Stimulated activated CD4-positive, alpha-beta T cell treated with anti-CD3 and anti-CD28 coated beads, Interleukin-15, amount 100 ng/mL, for 24 hours (primary cell): ENCODE measurements around the gene DYNLT2.

Experiments
- DNase-seq: peaks from one replicate; pipeline ENCODE4 v3.0.0-alpha.2; 2020

The DYNLT2 gene

DNA sequence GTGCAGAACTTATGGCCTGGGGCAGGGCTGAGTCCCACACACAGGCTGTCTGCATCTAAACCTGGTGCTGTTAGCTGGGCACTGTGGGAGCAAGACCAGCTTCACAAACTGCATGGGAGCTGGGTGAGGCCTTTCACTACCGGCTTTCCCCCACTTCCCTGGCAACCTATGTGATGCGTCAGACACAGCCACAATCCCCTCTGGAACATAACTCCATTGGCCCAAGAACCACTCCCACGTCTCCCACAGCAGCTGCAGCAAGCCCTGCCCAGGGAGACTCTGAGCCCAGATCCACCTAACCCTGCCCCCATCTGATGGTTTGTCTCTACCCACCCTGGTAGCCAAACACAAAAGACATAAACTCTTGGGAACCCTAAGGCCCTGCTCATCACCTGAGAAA, 58.9 kb downstream of the DYNLT2 start:
- no peak for DNase-seq

DNA sequence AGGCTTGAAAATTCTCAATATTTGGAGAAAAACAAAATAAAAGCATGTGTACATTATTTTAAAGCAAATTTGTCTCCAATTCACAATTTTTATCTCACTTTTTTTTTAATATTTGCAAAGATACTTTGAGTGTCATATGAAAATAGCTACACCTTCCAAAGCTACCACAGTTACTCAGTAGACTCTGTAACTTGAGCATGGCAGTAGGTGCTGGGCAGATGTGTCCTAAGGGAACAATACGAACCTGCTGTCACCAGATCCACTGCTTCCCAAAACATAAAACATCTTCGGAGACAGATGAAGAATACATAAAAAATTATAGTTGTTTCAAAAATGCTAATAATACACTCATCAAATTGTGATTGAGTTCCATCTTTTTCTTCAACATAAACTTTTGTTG, 60.1 kb downstream of the DYNLT2 start:
- no peak for DNase-seq
